Osteoblast (primary cell): Measurements from ENCODE around the gene CLCA1. TPM values are rescaled to one million over a fixed set of nuclear protein-coding genes. Genes with fewer than 3 reads are reported as not detected.

Experiments
- DNase-seq: peaks from one replicate; pipeline ENCODE4 v3.0.0; 2011; ENCODE audit warnings: low spot score, mixed read lengths; ENCODE audit not compliant: insufficient read length; ENCODE audit errors: missing footprints
- H2AFZ ChIP-seq: 2 replicates; pipeline ENCODE4 v1.6.0; 2011; ENCODE audit warnings: mild to moderate bottlenecking, low read length
- H3K27ac ChIP-seq: 2 replicates; pipeline ENCODE4 v1.5.1; 2011; ENCODE audit warnings: mild to moderate bottlenecking, low read depth, low read length, moderate library complexity
- H3K27me3 ChIP-seq: 2 replicates; pipeline ENCODE4 v1.6.0; 2012; ENCODE audit warnings: mild to moderate bottlenecking, control low read depth, inconsistent platforms, low read length, moderate library complexity; ENCODE audit not compliant: insufficient read depth
- H3K36me3 ChIP-seq: 2 replicates; pipeline ENCODE4 v1.5.1; 2011; ENCODE audit warnings: mild to moderate bottlenecking, low read length, control low read depth, moderate library complexity; ENCODE audit not compliant: insufficient read depth
- H3K4me1 ChIP-seq: 2 replicates; pipeline ENCODE4 v1.5.1; 2011; ENCODE audit warnings: mild to moderate bottlenecking, low read length, control low read depth, moderate library complexity; ENCODE audit not compliant: insufficient read depth
- H3K4me2 ChIP-seq: 2 replicates; pipeline ENCODE4 v1.6.0; 2011; ENCODE audit warnings: mild to moderate bottlenecking, low read length; ENCODE audit not compliant: insufficient read depth
- H3K4me3 ChIP-seq: fragments of 200-600 bp; sonication (generic); 3 replicates; pipeline ENCODE4 v1.5.1; 2012; ENCODE audit warnings: mild to moderate bottlenecking, low read length, inconsistent platforms; ENCODE audit not compliant: insufficient read depth
- H3K79me2 ChIP-seq: 2 replicates; pipeline ENCODE4 v1.6.0; 2012; ENCODE audit warnings: mild to moderate bottlenecking, low read length, control low read depth, inconsistent platforms; ENCODE audit not compliant: insufficient read depth
- H3K9me3 ChIP-seq: 2 replicates; pipeline ENCODE4 v1.5.1; 2011; ENCODE audit warnings: low read depth, low read length, control low read depth
- H4K20me1 ChIP-seq: 2 replicates; pipeline ENCODE4 v1.6.0; 2012; ENCODE audit warnings: mild to moderate bottlenecking, low read length, control low read depth; ENCODE audit not compliant: insufficient read depth
- CTCF ChIP-seq: IDR thresholded peaks from 2 replicates; pipeline ENCODE4 v1.5.1; 2011; ENCODE audit warnings: mild to moderate bottlenecking, low read depth, low read length, moderate library complexity; ENCODE audit errors: extremely low read depth
- total RNA-seq: library from RNA; depleted of rRNA; stranded (reverse); fragments of >200 nt; gene quantifications from 2 replicates; pipeline ENCODE4 v1.2.3, GENCODE V29; 2012

Gene CLCA1
- total RNA-seq, 1 donor = not detected

GRCh38 chr1:86542631-86543030 lies 73.9 kb downstream of the CLCA1 start:
- Histone ChIP-seq H3K36me3 (no peaks in the 10 kb centered on the region), H2AFZ (no peak overlapping the region), H3K27me3 (no peaks in the 10 kb centered on the region), H3K9me3 (no peaks in the 10 kb centered on the region), H3K4me1 (no peaks in the 10 kb centered on the region), H3K4me3 (no peak overlapping the region), H3K4me2 (no peak overlapping the region), H3K79me2 (no peaks in the 10 kb centered on the region), H4K20me1 (no peaks in the 10 kb centered on the region), H3K27ac (no peak overlapping the region)
- TF ChIP-seq CTCF = no peak
- no peak for DNase-seq

- H3K4me2 ChIP-seq = no peak within 1 kb of the TSS
- H3K4me3 ChIP-seq = no peak within 1 kb of the TSS
- no peak for DNase-seq
- H3K36me3 ChIP-seq = no peaks in the 10 kb centered on the region
- no peak for TF ChIP-seq CTCF
- H3K9me3 ChIP-seq = no peaks in the 10 kb centered on the region
- no peaks in the 10 kb centered on the region for H3K4me1 ChIP-seq
- no peaks in the 10 kb centered on the region for H4K20me1 ChIP-seq
- H3K27ac ChIP-seq = no peak within 1 kb of the TSS
- no peak within 1 kb of the TSS for H2AFZ ChIP-seq
- H3K79me2 ChIP-seq = no peaks in the 10 kb centered on the region
- no peaks in the 10 kb centered on the region for H3K27me3 ChIP-seq
Measured at GRCh38 chr1:86546787-86547221, 78.1 kb downstream of the CLCA1 start, which contains the start of gene CLCA4. CLCA4 (plus strand) TSS chr1:86547078; CDS start chr1:86547120, 42 bp downstream.

- Histone ChIP-seq H3K36me3 (no peaks in the 10 kb centered on the region), H2AFZ (no peak overlapping the region), H3K4me3 (no peak overlapping the region), H3K4me2 (no peak overlapping the region), H4K20me1 (no peaks in the 10 kb centered on the region), H3K4me1 (no peaks in the 10 kb centered on the region), H3K27ac (no peak overlapping the region), H3K79me2 (no peaks in the 10 kb centered on the region), H3K9me3 (no peaks in the 10 kb centered on the region), H3K27me3 (no peaks in the 10 kb centered on the region)
- no peak for TF ChIP-seq CTCF
- no peak for DNase-seq
Measured at GRCh38 chr1:86548839-86549238, 80.1 kb downstream of the CLCA1 start.

Other genes starting within 250 kb of the CLCA1 start
- 79.3 and 87.6 TPM in 2 replicates for gene ODF2L, start 72.6 kb upstream of the CLCA1 start, total RNA-seq
- 2.2 and 5.3 TPM in 2 replicates for gene CLCA2, start 44.8 kb upstream of the CLCA1 start, total RNA-seq
- gene CLCA4, start 78.2 kb downstream of the CLCA1 start, total RNA-seq = not detected in 2 replicates
- gene SH3GLB1, start 235.6 kb downstream of the CLCA1 start, total RNA-seq = 53.9 and 62.8 TPM in 2 replicates